NCI-H146 (cell line): Measurements from ENCODE around the gene NEK6.

ENCODE experiments used
- DNase-seq: peaks from one replicate; lab custom pipeline; 2025; lab: John Stamatoyannopoulos, UW

The NEK6 gene

GRCh38 chr9:124399968-124400940 lies 142.5 kb downstream of the NEK6 start:
- DNase-seq = no peak
